Lung (tissue), 12 donors: ENCODE data around the gene B4GAT1. TPM values are rescaled to one million over a fixed set of nuclear protein-coding genes. Genes with fewer than 3 reads are reported as not detected.

ENCODE experiments used
- ATAC-seq: fragments of 200-7000 bp; cut with Tn5 transposase; one replicate; pipeline ENCODE4 v1.9.1; 2020; ENCODE audit warnings: moderate number of reproducible peaks; ENCODE audit not compliant: insufficient read depth, low FRiP score
- DNase-seq, 3 donors: peaks; one replicate each; pipeline ENCODE4 v3.0.0-alpha.2; 2013 to 2017
- H3K27ac ChIP-seq, 2 donors: one replicate each; pipeline ENCODE4 v1.5.1; 2013; ENCODE audit warnings: mild to moderate bottlenecking in 2 of 2, moderate library complexity in 2 of 2, control low read depth in 1 of 2, inconsistent platforms in 1 of 2, low read depth in 1 of 2, low read length in 1 of 2
- H3K27me3 ChIP-seq, 3 donors: one replicate each; pipeline ENCODE4 v1.5.1; 2013; ENCODE audit warnings: low read length in 2 of 3; ENCODE audit not compliant: control insufficient read depth in 3 of 3, insufficient read depth in 3 of 3
- H3K36me3 ChIP-seq, 4 donors: one replicate each; pipeline ENCODE4 v1.5.1; 2013; ENCODE audit warnings: low read length in 4 of 4, mild to moderate bottlenecking in 1 of 4, moderate library complexity in 1 of 4; ENCODE audit not compliant: control insufficient read depth in 4 of 4, insufficient read depth in 4 of 4
- H3K4me1 ChIP-seq, 5 donors: one replicate each; pipeline ENCODE4 v1.5.1; 2013; ENCODE audit warnings: low read length in 5 of 5, mild to moderate bottlenecking in 2 of 5, moderate library complexity in 1 of 5; ENCODE audit not compliant: control insufficient read depth in 5 of 5, insufficient read depth in 5 of 5
- H3K4me3 ChIP-seq: one replicate; pipeline ENCODE4 v1.5.1; 2013; ENCODE audit warnings: mild to moderate bottlenecking, control low read depth, moderate library complexity
- H3K9ac ChIP-seq, 2 donors: one replicate each; pipeline ENCODE4 v1.5.1; 2013; ENCODE audit warnings: low read length in 2 of 2, control low read depth in 1 of 2; ENCODE audit not compliant: insufficient read depth in 1 of 2
- H3K9me3 ChIP-seq, 4 donors: one replicate each; pipeline ENCODE4 v1.5.1; 2013; ENCODE audit warnings: low read length in 3 of 4, mild to moderate bottlenecking in 1 of 4, moderate library complexity in 1 of 4; ENCODE audit not compliant: control insufficient read depth in 4 of 4, insufficient read depth in 3 of 4
- CTCF ChIP-seq: IDR thresholded peaks from 2 replicates; pipeline ENCODE4 v1.5.1; 2012; ENCODE audit warnings: mild to moderate bottlenecking; ENCODE audit errors: control extremely low read depth, extremely low read depth
- WGBS, 2 donors: extraction: QIAGEN DNeasy Blood & Tissue Kit; methylation state at CpG; one replicate each; pipeline ENCODE4 v1.1.7; 2013; 5-methylcytosine and 5-hydroxymethylcytosine counted together
- polyA plus RNA-seq, 2 donors: library from polyadenylated mRNA; stranded (reverse); fragments of 200-250 nt; gene quantifications; one replicate each; pipeline ENCODE4 v1.2.1, GENCODE V29; 2013
- total RNA-seq, 2 donors: library from RNA; depleted of rRNA in 1 of 2; stranded (reverse); fragments of >200 nt in 1 of 2; gene quantifications; one replicate each; pipeline ENCODE4 v1.2.1, GENCODE V29; 2014 to 2021
- donor health status: control.
- donor health status: control.
- donor health status: Bipolar disorder and iron deficiency.
- donor health status: healthy.
- donor health status: DM: yes; HTN: yes; CAD: no.

Gene B4GAT1
- total and polyA plus RNA-seq, 4 donors, result 18.2 to 28.0 (median 24.0) TPM

GRCh38 chr11:66343176-66343575, 4.3 kb downstream of the B4GAT1 start:
- TF ChIP-seq CTCF, result no peak
- Histone ChIP-seq H3K9ac (no peak overlapping the region), H3K4me1 (peaks cover 8 to 33% (median 18%) of the 10 kb centered on the region in 5 donors), H3K27me3 (no peaks in the 10 kb centered on the region), H3K9me3 (peaks cover 0 to 2% (median 0%) of the 10 kb centered on the region in 4 donors), H3K36me3 (peaks cover 0 to 39% (median 14%) of the 10 kb centered on the region in 4 donors), H3K27ac (no peak overlapping the region), H3K4me3 (no peak overlapping the region)
- WGBS, 2 donors, result 93 to 95% methylated on average over 8 of the region's 8 CpGs
- no peak for ATAC-seq
- DNase-seq, result no peak

- TF ChIP-seq CTCF, result no peak
- DNase-seq (no peak), ATAC-seq (no peak)
- Histone ChIP-seq H3K36me3 (peaks cover 0 to 47% (median 14%) of the 10 kb centered on the region in 4 donors), H3K27me3 (no peaks in the 10 kb centered on the region), H3K9me3 (no peaks in the 10 kb centered on the region), H3K4me1 (peaks cover 7 to 28% (median 14%) of the 10 kb centered on the region in 5 donors), H3K9ac (no peak overlapping the region), H3K4me3 (no peak overlapping the region), H3K27ac (no peak overlapping the region)
- WGBS, 2 donors, result 95% methylated on average over 21 of the region's 21 CpGs
Measured at GRCh38 chr11:66341502-66342126, 5.8 kb downstream of the B4GAT1 start.

GRCh38 chr11:66340596-66341501, 6.6 kb downstream of the B4GAT1 start:
- Histone ChIP-seq H3K9ac (no peak overlapping the region), H3K9me3 (no peaks in the 10 kb centered on the region), H3K27ac (no peak overlapping the region), H3K4me3 (no peak overlapping the region), H3K36me3 (peaks cover 0 to 47% (median 14%) of the 10 kb centered on the region in 4 donors), H3K27me3 (no peaks in the 10 kb centered on the region), H3K4me1 (peaks cover 3 to 28% (median 9%) of the 10 kb centered on the region in 5 donors)
- DNase-seq (no peak), ATAC-seq (no peak)
- TF ChIP-seq CTCF, result no peak
- 94 to 95% methylated on average over 28 of the region's 28 CpGs for WGBS, 2 donors
